Measurements from ENCODE around the gene CYTH4.

GRCh38 chr22:37309211-37310074, 27.1 kb downstream of the CYTH4 start:
- TF ChIP-seq, protein P1, sequence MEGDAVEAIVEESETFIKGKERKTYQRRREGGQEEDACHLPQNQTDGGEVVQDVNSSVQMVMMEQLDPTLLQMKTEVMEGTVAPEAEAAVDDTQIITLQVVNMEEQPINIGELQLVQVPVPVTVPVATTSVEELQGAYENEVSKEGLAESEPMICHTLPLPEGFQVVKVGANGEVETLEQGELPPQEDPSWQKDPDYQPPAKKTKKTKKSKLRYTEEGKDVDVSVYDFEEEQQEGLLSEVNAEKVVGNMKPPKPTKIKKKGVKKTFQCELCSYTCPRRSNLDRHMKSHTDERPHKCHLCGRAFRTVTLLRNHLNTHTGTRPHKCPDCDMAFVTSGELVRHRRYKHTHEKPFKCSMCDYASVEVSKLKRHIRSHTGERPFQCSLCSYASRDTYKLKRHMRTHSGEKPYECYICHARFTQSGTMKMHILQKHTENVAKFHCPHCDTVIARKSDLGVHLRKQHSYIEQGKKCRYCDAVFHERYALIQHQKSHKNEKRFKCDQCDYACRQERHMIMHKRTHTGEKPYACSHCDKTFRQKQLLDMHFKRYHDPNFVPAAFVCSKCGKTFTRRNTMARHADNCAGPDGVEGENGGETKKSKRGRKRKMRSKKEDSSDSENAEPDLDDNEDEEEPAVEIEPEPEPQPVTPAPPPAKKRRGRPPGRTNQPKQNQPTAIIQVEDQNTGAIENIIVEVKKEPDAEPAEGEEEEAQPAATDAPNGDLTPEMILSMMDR (IDR thresholded peaks at IDR 0.05), result no peak
- TF ChIP-seq POLR2A (IDR thresholded peaks at IDR 0.05), result no peak
